SKM-1 (cell line): ENCODE data around the gene THBD.

Experiments used
- DNase-seq: peaks from one replicate; lab custom pipeline; 2025; ENCODE audit not compliant: unreplicated experiment; lab: John Stamatoyannopoulos, UW

Gene THBD

GRCh38 chr20:23049201-23050075, at the start of gene THBD:
THBD (minus strand) TSS chr20:23049672; CDS start chr20:23049504, 168 bp downstream.
- no peak for DNase-seq

- DNase-seq, result no peak
Observed at GRCh38 chr20:23097636-23098580, 48.4 kb upstream of the THBD start.

- DNase-seq, result no peak
Observed at GRCh38 chr20:23096986-23097520, 47.6 kb upstream of the THBD start.

- DNase-seq, result no peak
Observed at GRCh38 chr20:23096097-23096496, 46.6 kb upstream of the THBD start.

GRCh38 chr20:23095499-23095898, 46.0 kb upstream of the THBD start:
- no peak for DNase-seq

- no peak for DNase-seq
Observed at GRCh38 chr20:23094927-23095326, 45.5 kb upstream of the THBD start.

- DNase-seq, result no peak
Observed at GRCh38 chr20:23094213-23094896, 44.9 kb upstream of the THBD start.

- no peak for DNase-seq
Observed at GRCh38 chr20:23093613-23094012, 44.1 kb upstream of the THBD start.

- DNase-seq, result no peak
Observed at GRCh38 chr20:23092861-23093495, 43.5 kb upstream of the THBD start.

- DNase-seq, result no peak
Observed at GRCh38 chr20:23092384-23092756, 42.9 kb upstream of the THBD start.

GRCh38 chr20:23091721-23092383, 42.4 kb upstream of the THBD start:
- DNase-seq, result no peak

- no peak for DNase-seq
Observed at GRCh38 chr20:23090878-23091277, 41.4 kb upstream of the THBD start.

- no peak for DNase-seq
Observed at GRCh38 chr20:23090147-23090546, 40.7 kb upstream of the THBD start.

- DNase-seq, result no peak
Observed at GRCh38 chr20:23088866-23089265, 39.4 kb upstream of the THBD start.

- no peak for DNase-seq
Observed at GRCh38 chr20:23087587-23088251, 38.2 kb upstream of the THBD start.

GRCh38 chr20:23086931-23087411, 37.5 kb upstream of the THBD start:
- DNase-seq, result no peak

- DNase-seq, result no peak
Observed at GRCh38 chr20:23086056-23086566, 36.6 kb upstream of the THBD start, which contains the start of gene CD93. CD93 (minus strand) TSS chr20:23086324; CDS start chr20:23086192, 132 bp downstream.

GRCh38 chr20:23085436-23086055, 36.1 kb upstream of the THBD start:
- no peak for DNase-seq
